Smooth muscle cell (in vitro differentiated cells): ENCODE results near the gene SLN. TPM values are rescaled to one million over a fixed set of nuclear protein-coding genes. Genes with fewer than 3 reads are reported as not detected.

ENCODE experiments used
- DNase-seq: peaks from one replicate; lab custom pipeline; 2025; ENCODE audit not compliant: unreplicated experiment; lab: John Stamatoyannopoulos, UW
- H2AFZ ChIP-seq: fragments of 200-600 bp; sonication (generic); 2 replicates; pipeline ENCODE4 v1.6.0; 2016; ENCODE audit warnings: antibody characterized with exemption, low read depth, mild to moderate bottlenecking
- H3F3A ChIP-seq: fragments of 200-600 bp; sonication (generic); 2 replicates; pipeline ENCODE4 v1.6.0; 2017; ENCODE audit warnings: antibody characterized with exemption, low read depth
- H3K27ac ChIP-seq: fragments of 200-600 bp; sonication (generic); 2 replicates; pipeline ENCODE4 v1.5.1; 2016; ENCODE audit warnings: low read depth, mild to moderate bottlenecking
- H3K27me3 ChIP-seq: fragments of 200-600 bp; sonication (generic); 2 replicates; pipeline ENCODE4 v1.6.1; 2016; ENCODE audit warnings: low read depth, mild to moderate bottlenecking
- H3K36me3 ChIP-seq: fragments of 200-600 bp; sonication (generic); 2 replicates; pipeline ENCODE4 v1.5.1; 2016; ENCODE audit warnings: low read depth
- H3K4me1 ChIP-seq: fragments of 200-600 bp; sonication (generic); 2 replicates; pipeline ENCODE4 v1.5.1; 2016; ENCODE audit warnings: low read depth
- H3K4me2 ChIP-seq: fragments of 200-600 bp; sonication (generic); 2 replicates; pipeline ENCODE4 v1.6.0; 2016; ENCODE audit warnings: mild to moderate bottlenecking
- H3K4me3 ChIP-seq: fragments of 200-600 bp; sonication (generic); 2 replicates; pipeline ENCODE4 v1.5.1; 2016; ENCODE audit warnings: mild to moderate bottlenecking
- H3K79me2 ChIP-seq: fragments of 200-600 bp; sonication (generic); 2 replicates; pipeline ENCODE4 v1.6.0; 2016; ENCODE audit warnings: low read depth, mild to moderate bottlenecking
- H3K9ac ChIP-seq: fragments of 200-600 bp; sonication (generic); 2 replicates; pipeline ENCODE4 v1.6.0; 2016; ENCODE audit warnings: low read depth
- H3K9me3 ChIP-seq: fragments of 200-600 bp; sonication (generic); replicated peaks from 2 replicates; pipeline ENCODE4 v1.5.1; 2016; ENCODE audit warnings: low read depth
- H4K20me1 ChIP-seq: fragments of 200-600 bp; sonication (generic); 2 replicates; pipeline ENCODE4 v1.6.0; 2016; ENCODE audit warnings: low read depth
- WGBS: methylation state at CpG from one replicate; pipeline ENCODE4 v1.1.7; 2016; ENCODE audit warnings: low lambda C conversion rate; 5-methylcytosine and 5-hydroxymethylcytosine counted together
- polyA plus RNA-seq: library from polyadenylated mRNA; unstranded; fragments of >200 nt; fragmentation: Nextera tagmentation; extraction: Ambion mirVana; gene quantifications from 2 replicates; pipeline ENCODE4 v1.2.1, GENCODE V29; 2016
- total RNA-seq: library from RNA; depleted of rRNA; stranded (reverse); fragments of >200 nt; gene quantifications from 2 replicates; pipeline ENCODE4 v1.2.3, GENCODE V29; 2014
- TF ChIP-seq, protein P1 (sequence below): fragments of 200-600 bp; sonication (generic); IDR thresholded peaks from 2 replicates; pipeline ENCODE4 v1.5.1; 2017; ENCODE audit warnings: borderline replicate concordance, mild to moderate bottlenecking, antibody characterized with exemption; ENCODE audit not compliant: insufficient read depth, poor library complexity, severe bottlenecking

The SLN gene
- total and polyA plus RNA-seq, 2 experiments from 2014 or later: 0.82 TPM; not detected in 1

DNA sequence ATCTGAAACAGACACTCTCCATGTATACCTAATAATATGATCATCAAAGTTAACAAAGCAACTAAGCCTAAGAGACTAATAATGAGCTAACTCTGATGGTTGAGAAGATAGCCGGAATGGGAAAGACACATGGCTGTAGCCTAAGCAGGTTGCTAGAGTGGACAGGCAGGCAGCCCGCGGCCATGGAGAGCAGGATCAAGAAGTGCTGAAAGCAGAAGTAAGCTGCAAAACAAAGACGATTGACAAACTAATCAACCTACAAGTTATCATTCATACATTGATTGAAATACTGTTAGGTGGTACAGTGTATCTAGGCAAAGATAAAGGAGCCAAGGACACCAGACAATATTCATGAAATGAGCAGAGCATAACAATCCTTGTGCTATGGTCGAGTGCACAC, 29.3 kb downstream of the SLN start:
- Histone ChIP-seq H3K4me1 (no peaks in the 10 kb centered on the region), H3K4me3 (no peak overlapping the region), H2AFZ (no peak overlapping the region), H3K27ac (no peak overlapping the region), H3K36me3 (no peaks in the 10 kb centered on the region), H3F3A (no peaks in the 10 kb centered on the region), H3K27me3 (no peaks in the 10 kb centered on the region), H3K79me2 (no peaks in the 10 kb centered on the region), H3K9me3 (no peaks in the 10 kb centered on the region), H4K20me1 (no peaks in the 10 kb centered on the region), H3K9ac (no peak overlapping the region), H3K4me2 (no peak overlapping the region)
- no peak for DNase-seq
- 89% methylated on average over 5 of the region's 5 CpGs for WGBS
- TF ChIP-seq, protein P1, sequence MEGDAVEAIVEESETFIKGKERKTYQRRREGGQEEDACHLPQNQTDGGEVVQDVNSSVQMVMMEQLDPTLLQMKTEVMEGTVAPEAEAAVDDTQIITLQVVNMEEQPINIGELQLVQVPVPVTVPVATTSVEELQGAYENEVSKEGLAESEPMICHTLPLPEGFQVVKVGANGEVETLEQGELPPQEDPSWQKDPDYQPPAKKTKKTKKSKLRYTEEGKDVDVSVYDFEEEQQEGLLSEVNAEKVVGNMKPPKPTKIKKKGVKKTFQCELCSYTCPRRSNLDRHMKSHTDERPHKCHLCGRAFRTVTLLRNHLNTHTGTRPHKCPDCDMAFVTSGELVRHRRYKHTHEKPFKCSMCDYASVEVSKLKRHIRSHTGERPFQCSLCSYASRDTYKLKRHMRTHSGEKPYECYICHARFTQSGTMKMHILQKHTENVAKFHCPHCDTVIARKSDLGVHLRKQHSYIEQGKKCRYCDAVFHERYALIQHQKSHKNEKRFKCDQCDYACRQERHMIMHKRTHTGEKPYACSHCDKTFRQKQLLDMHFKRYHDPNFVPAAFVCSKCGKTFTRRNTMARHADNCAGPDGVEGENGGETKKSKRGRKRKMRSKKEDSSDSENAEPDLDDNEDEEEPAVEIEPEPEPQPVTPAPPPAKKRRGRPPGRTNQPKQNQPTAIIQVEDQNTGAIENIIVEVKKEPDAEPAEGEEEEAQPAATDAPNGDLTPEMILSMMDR: no peak

GRCh38 chr11:107682171-107682570, 29.7 kb downstream of the SLN start:
- Histone ChIP-seq H2AFZ (no peak overlapping the region), H3K4me1 (no peaks in the 10 kb centered on the region), H3K4me2 (no peak overlapping the region), H3K9me3 (no peaks in the 10 kb centered on the region), H4K20me1 (no peaks in the 10 kb centered on the region), H3K79me2 (no peaks in the 10 kb centered on the region), H3K27me3 (no peaks in the 10 kb centered on the region), H3K4me3 (no peak overlapping the region), H3F3A (no peaks in the 10 kb centered on the region), H3K27ac (no peak overlapping the region), H3K9ac (no peak overlapping the region), H3K36me3 (no peaks in the 10 kb centered on the region)
- 96% methylated on average over 4 of the region's 4 CpGs for WGBS
- TF ChIP-seq, protein P1: no peak
- DNase-seq: no peak

GRCh38 chr11:107679255-107680024, 32.4 kb downstream of the SLN start:
- no peak overlapping the region for H3K4me3 ChIP-seq
- no peaks in the 10 kb centered on the region for H3K79me2 ChIP-seq
- no peak overlapping the region for H2AFZ ChIP-seq
- H4K20me1 ChIP-seq: no peaks in the 10 kb centered on the region
- H3K36me3 ChIP-seq: no peaks in the 10 kb centered on the region
- 87% methylated on average over 4 of the region's 4 CpGs for WGBS
- no peaks in the 10 kb centered on the region for H3K27me3 ChIP-seq
- H3K4me1 ChIP-seq: no peaks in the 10 kb centered on the region
- DNase-seq: no peak
- H3K4me2 ChIP-seq: no peak overlapping the region
- no peak overlapping the region for H3K27ac ChIP-seq
- TF ChIP-seq, protein P1: no peak
- no peaks in the 10 kb centered on the region for H3F3A ChIP-seq
- H3K9me3 ChIP-seq: no peaks in the 10 kb centered on the region
- no peak overlapping the region for H3K9ac ChIP-seq

GRCh38 chr11:107678632-107678971, 33.3 kb downstream of the SLN start:
- H4K20me1 ChIP-seq: no peaks in the 10 kb centered on the region
- no peak overlapping the region for H3K9ac ChIP-seq
- no peak overlapping the region for H3K4me3 ChIP-seq
- H3K4me1 ChIP-seq: no peaks in the 10 kb centered on the region
- no peaks in the 10 kb centered on the region for H3K27me3 ChIP-seq
- no peaks in the 10 kb centered on the region for H3K9me3 ChIP-seq
- no peak overlapping the region for H3K4me2 ChIP-seq
- 93% methylated on average over 6 of the region's 6 CpGs for WGBS
- H3K27ac ChIP-seq: no peak overlapping the region
- TF ChIP-seq, protein P1: no peak
- H3F3A ChIP-seq: no peaks in the 10 kb centered on the region
- H2AFZ ChIP-seq: no peak overlapping the region
- no peaks in the 10 kb centered on the region for H3K36me3 ChIP-seq
- H3K79me2 ChIP-seq: no peaks in the 10 kb centered on the region
- DNase-seq: no peak
